ENCODE results near the gene GGACT.

Gene GGACT

GRCh38 chr13:100515410-100515800 is 73.2 kb downstream of the GGACT start:
- DNase-seq (ENCODE audit: low read depth), result no peak
- H3K4me3 ChIP-seq (ENCODE audit: low read length), result no peak overlapping the region
- TF ChIP-seq CTCF (IDR thresholded peaks at IDR 0.05; ENCODE audit: insufficient read depth, low read depth, low read length, missing control alignments), result no peak

GRCh38 chr13:100514788-100515409 is 73.7 kb downstream of the GGACT start:
- H3K4me3 ChIP-seq (ENCODE audit: low read length), result no peak overlapping the region
- peak; percentile 99 for TF ChIP-seq CTCF (IDR thresholded peaks at IDR 0.05; ENCODE audit: insufficient read depth, low read depth, low read length, missing control alignments)
- peak; percentile 75 for DNase-seq (ENCODE audit: low read depth)

GRCh38 chr13:100513987-100514670 is 74.5 kb downstream of the GGACT start:
- TF ChIP-seq CTCF (IDR thresholded peaks at IDR 0.05; ENCODE audit: insufficient read depth, low read depth, low read length, missing control alignments), result no peak
- H3K4me3 ChIP-seq (ENCODE audit: low read length), result no peak overlapping the region
- DNase-seq (ENCODE audit: low read depth), result no peak

- no peak for DNase-seq (ENCODE audit: low read depth)
- H3K4me3 ChIP-seq (ENCODE audit: low read length), result no peak overlapping the region
- TF ChIP-seq CTCF (IDR thresholded peaks at IDR 0.05; ENCODE audit: insufficient read depth, low read depth, low read length, missing control alignments), result no peak
These were observed 75.4 kb downstream of the GGACT start for GRCh38 chr13:100513171-100513570.

- no peak for TF ChIP-seq CTCF (IDR thresholded peaks at IDR 0.05; ENCODE audit: insufficient read depth, low read depth, low read length, missing control alignments)
- peak; percentile 24 for DNase-seq (ENCODE audit: low read depth)
- no peak overlapping the region for H3K4me3 ChIP-seq (ENCODE audit: low read length)
These were observed 76.2 kb downstream of the GGACT start for GRCh38 chr13:100512422-100512821.

GRCh38 chr13:100511466-100511865 is 77.1 kb downstream of the GGACT start:
- no peak for TF ChIP-seq CTCF (IDR thresholded peaks at IDR 0.05; ENCODE audit: insufficient read depth, low read depth, low read length, missing control alignments)

More at GRCh38 chr13:100511466-100511865, 77.1 kb downstream of the GGACT start:
- H3K4me3 ChIP-seq (ENCODE audit: low read length), result no peak overlapping the region
- no peak for DNase-seq (ENCODE audit: low read depth)

Data from epithelial cell of esophagus (primary cell).